IPS-15b (cell line): ENCODE measurements around the gene HSD17B14.
"Not testable (repeated sequence)": the region's sequence is repeated elsewhere in the genome, so short reads cannot be mapped to it uniquely, and the experiment has no call there.

Experiments used
- H3K27me3 ChIP-seq: one replicate; pipeline ENCODE4 v1.6.1; 2013; ENCODE audit warnings: low read length; ENCODE audit not compliant: control insufficient read depth, insufficient read depth
- H3K36me3 ChIP-seq: one replicate; pipeline ENCODE4 v1.6.1; 2013; ENCODE audit warnings: low read length; ENCODE audit not compliant: control insufficient read depth, insufficient read depth
- H3K4me1 ChIP-seq: one replicate; pipeline ENCODE4 v1.6.1; 2013; ENCODE audit warnings: mild to moderate bottlenecking, low read length; ENCODE audit not compliant: control insufficient read depth, insufficient read depth
- H3K4me3 ChIP-seq: one replicate; pipeline ENCODE4 v1.5.1; 2013; ENCODE audit warnings: low read depth, low read length
- H3K9ac ChIP-seq: one replicate; pipeline ENCODE4 v1.6.1; 2013; ENCODE audit warnings: low read depth, mild to moderate bottlenecking, low read length
- H3K9me3 ChIP-seq: one replicate; pipeline ENCODE4 v1.6.1; 2013; ENCODE audit warnings: mild to moderate bottlenecking, low read length; ENCODE audit not compliant: control insufficient read depth, insufficient read depth

Gene HSD17B14

DNA sequence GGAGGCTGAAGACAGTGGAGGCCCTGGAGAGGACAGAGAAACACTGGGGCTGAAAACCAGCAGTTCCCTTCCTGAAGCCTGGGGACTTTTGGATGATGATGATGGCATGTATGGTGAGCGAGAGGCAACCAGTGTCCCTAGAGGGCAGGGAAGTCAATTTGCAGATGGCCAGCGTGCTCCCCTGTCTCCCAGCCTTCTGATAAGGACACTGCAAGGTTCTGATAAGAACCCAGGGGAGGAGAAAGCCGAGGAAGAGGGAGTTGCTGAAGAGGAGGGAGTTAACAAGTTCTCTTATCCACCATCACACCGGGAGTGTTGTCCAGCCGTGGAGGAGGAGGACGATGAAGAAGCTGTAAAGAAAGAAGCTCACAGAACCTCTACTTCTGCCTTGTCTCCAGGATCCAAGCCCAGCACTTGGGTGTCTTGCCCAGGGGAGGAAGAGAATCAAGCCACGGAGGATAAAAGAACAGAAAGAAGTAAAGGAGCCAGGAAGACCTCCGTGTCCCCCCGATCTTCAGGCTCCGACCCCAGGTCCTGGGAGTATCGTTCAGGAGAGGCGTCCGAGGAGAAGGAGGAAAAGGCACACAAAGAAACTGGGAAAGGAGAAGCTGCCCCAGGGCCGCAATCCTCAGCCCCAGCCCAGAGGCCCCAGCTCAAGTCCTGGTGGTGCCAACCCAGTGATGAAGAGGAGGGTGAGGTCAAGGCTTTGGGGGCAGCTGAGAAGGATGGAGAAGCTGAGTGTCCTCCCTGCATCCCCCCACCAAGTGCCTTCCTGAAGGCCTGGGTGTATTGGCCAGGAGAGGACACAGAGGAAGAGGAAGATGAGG is 37.4 kb upstream of the HSD17B14 start:
- Histone ChIP-seq H3K27me3 (no peaks in the 10 kb centered on the region), H3K9me3 (no peaks in the 10 kb centered on the region), H3K9ac (no peak overlapping the region), H3K4me3 (peak overlapping the region; percentile 99), H3K4me1 (peaks cover 2% of the 10 kb centered on the region), H3K36me3 (peaks cover 24% of the 10 kb centered on the region)

- peaks cover 7% of the 10 kb centered on the region for H3K4me1 ChIP-seq
- H3K27me3 ChIP-seq = no peaks in the 10 kb centered on the region
- H3K9me3 ChIP-seq = no peaks in the 10 kb centered on the region
- peak overlapping the region; percentile 99 for H3K4me3 ChIP-seq
- peak overlapping the region; percentile 95 for H3K9ac ChIP-seq
- peaks cover 24% of the 10 kb centered on the region for H3K36me3 ChIP-seq
Observed at GRCh38 chr19:48872884-48873475, 36.7 kb upstream of the HSD17B14 start.

- no peaks in the 10 kb centered on the region for H3K9me3 ChIP-seq
- H3K9ac ChIP-seq = peak within 1 kb of the TSS; percentile 95
- peaks cover 8% of the 10 kb centered on the region for H3K4me1 ChIP-seq
- H3K36me3 ChIP-seq = peaks cover 24% of the 10 kb centered on the region
- no peaks in the 10 kb centered on the region for H3K27me3 ChIP-seq
- peak within 1 kb of the TSS; percentile 99 for H3K4me3 ChIP-seq
Observed at GRCh38 chr19:48872182-48872883, 36.0 kb upstream of the HSD17B14 start, which contains the start of gene PPP1R15A. Gene PPP1R15A (plus strand): TSS chr19:48872421. CDS start chr19:48873234, 813 bp downstream.

GRCh38 chr19:48871471-48872181 is 35.3 kb upstream of the HSD17B14 start:
- not testable (repeated sequence) for H3K27me3 ChIP-seq, H3K4me3 ChIP-seq, H3K4me1 ChIP-seq, H3K9me3 ChIP-seq, H3K9ac ChIP-seq
- H3K36me3 ChIP-seq = peaks cover 24% of the 10 kb centered on the region

DNA sequence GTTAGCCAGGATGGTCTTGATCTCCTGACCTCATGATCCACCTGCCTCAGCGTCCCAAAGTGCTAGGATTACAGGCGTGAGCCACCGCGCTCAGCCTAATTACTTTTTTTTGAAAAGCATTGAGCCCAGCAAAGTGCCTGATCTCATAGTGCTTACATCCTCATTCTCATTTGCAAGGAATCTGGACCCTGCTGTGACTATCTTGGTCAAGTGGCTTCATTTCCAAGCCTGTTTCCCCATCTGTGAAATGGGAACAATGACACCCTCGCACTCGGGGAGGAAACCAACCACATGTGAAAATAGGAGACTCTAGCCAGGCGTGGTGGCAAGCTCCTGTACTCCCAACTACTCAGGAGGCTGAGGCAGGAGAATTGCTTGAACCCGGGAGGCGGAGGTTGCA is 33.8 kb upstream of the HSD17B14 start:
- Histone ChIP-seq H3K36me3 (peaks cover 16% of the 10 kb centered on the region), H3K4me3 (no peak overlapping the region), H3K9me3 (no peaks in the 10 kb centered on the region), H3K4me1 (peaks cover 10% of the 10 kb centered on the region), H3K27me3 (no peaks in the 10 kb centered on the region), H3K9ac (no peak overlapping the region)

- peaks cover 8% of the 10 kb centered on the region for H3K4me1 ChIP-seq
- peak within 1 kb of the TSS; percentile 47 for H3K9ac ChIP-seq
- H3K4me3 ChIP-seq = peak within 1 kb of the TSS; percentile 20
- no peaks in the 10 kb centered on the region for H3K9me3 ChIP-seq
- no peaks in the 10 kb centered on the region for H3K27me3 ChIP-seq
- no peaks in the 10 kb centered on the region for H3K36me3 ChIP-seq
Observed at GRCh38 chr19:48868114-48868886, 32.0 kb upstream of the HSD17B14 start, which contains the start of gene PLEKHA4. Gene PLEKHA4 (minus strand): TSS chr19:48868617. CDS start chr19:48867620, 997 bp downstream.

DNA sequence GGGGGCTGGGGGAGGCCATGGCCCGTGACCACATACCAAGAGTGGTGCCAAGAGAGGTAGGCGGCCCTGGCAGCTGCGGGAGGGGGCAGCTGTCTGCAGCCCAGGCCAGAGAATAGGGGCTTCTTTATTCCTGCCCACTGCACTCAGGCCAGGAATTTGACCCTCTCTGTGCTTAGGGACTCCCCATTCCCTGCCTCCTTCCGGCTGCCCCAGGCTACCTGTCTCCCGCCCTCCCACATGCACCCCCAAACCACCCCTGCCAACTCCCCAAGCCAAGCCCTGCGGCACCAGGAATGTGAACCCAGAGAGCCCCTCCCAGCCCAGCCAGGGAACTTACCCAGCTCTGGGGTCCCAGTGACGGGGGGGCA is 31.4 kb upstream of the HSD17B14 start:
- H3K9ac ChIP-seq = peak overlapping the region; percentile 47
- no peaks in the 10 kb centered on the region for H3K36me3 ChIP-seq
- no peaks in the 10 kb centered on the region for H3K9me3 ChIP-seq
- peak overlapping the region; percentile 20 for H3K4me3 ChIP-seq
- no peaks in the 10 kb centered on the region for H3K27me3 ChIP-seq
- peaks cover 7% of the 10 kb centered on the region for H3K4me1 ChIP-seq

DNA sequence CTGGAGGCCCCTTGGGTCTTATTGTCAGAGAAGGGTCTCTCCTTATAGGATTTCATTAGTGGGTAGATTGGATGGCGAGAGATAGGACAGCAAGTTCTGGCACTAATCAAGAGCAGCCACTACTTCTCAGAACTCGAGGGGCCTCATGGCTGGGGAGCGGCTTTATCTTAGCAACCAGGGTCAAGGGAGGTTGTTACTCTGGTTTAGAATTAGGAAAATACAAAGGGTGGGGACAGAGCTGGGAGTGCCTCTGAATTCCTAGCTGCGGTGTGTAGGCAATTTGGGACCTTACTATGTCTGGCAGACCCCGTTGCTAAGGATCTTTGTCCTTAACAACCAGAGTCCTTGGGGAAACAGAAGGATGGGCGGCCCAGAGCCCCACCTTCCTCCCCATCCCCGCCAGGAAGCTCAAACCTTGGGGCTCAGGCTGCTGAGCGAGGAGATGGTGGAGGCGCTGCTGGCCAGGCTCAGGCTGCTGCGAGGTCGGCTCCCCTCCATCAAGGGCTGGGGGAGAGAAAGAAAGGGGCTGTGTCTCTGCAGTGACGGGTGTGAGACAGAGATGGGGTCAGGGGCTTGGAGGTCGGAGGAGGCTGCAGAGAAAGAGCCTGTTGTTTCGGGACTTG is 30.9 kb upstream of the HSD17B14 start:
- Histone ChIP-seq H3K9ac (peak overlapping the region; percentile 47), H3K4me1 (peaks cover 7% of the 10 kb centered on the region), H3K27me3 (no peaks in the 10 kb centered on the region), H3K4me3 (no peak overlapping the region), H3K9me3 (no peaks in the 10 kb centered on the region), H3K36me3 (no peaks in the 10 kb centered on the region)

DNA sequence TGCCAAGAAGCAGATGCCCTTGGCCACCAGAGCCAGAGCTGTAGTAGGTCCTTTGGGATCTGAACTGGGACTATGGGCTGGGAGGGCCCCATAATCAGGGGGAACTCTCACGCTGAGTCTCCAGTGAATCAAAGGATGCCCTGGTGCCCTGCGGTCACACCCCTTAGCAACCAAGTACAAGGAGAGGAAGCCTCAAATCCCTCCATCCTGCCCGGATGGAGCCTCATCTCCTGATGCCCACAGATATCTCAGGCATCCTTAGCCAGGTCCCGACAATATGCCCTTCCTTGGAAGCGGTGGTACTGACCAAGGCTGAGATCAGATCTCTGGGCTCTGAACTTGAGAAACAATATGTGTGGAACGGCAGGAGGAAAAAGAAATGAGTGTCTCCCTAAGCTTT is 30.4 kb upstream of the HSD17B14 start:
- Histone ChIP-seq H3K4me3 (no peak overlapping the region), H3K27me3 (no peaks in the 10 kb centered on the region), H3K4me1 (peaks cover 7% of the 10 kb centered on the region), H3K36me3 (no peaks in the 10 kb centered on the region), H3K9me3 (no peaks in the 10 kb centered on the region), H3K9ac (no peak overlapping the region)

DNA sequence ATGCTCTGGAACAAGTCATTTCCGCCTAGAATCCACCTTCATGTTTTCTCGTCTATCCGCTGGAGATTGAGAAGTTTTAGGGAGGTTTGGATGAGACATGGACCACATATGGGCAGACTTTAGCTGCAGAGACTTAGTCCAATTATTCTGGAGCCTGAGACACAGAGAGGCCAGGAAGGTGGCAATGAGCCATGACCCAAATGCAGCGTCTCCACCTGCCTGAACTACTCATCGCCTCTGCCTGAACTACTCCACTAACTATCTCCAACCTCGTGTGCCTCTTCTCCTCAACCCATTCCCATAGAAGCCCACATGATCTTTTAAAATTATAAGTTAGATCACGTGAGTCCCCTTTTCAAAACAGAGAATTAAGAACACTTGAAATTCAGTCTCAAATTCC is 26.5 kb upstream of the HSD17B14 start:
- Histone ChIP-seq H3K9me3 (no peaks in the 10 kb centered on the region), H3K36me3 (no peaks in the 10 kb centered on the region), H3K27me3 (no peaks in the 10 kb centered on the region), H3K4me1 (peaks cover 2% of the 10 kb centered on the region), H3K4me3 (no peak overlapping the region), H3K9ac (no peak overlapping the region)
